Hematopoietic multipotent progenitor cell treated with erythropoietin and hydrocortisone succinate and interleukin-3 and kit ligand, for 15 days (in vitro differentiated cells): Measurements from ENCODE around the gene NKAIN2.

Experiments used
- DNase-seq: peaks from one replicate; pipeline ENCODE4 v3.0.0-alpha.2; 2015; ENCODE audit warnings: low spot score

Gene NKAIN2

GRCh38 chr6:124029567-124029966, 225.9 kb downstream of the NKAIN2 start:
- no peak for DNase-seq

GRCh38 chr6:124033501-124033900, 229.8 kb downstream of the NKAIN2 start:
- DNase-seq, result no peak

- DNase-seq, result no peak
Measured at GRCh38 chr6:124036384-124036783, 232.7 kb downstream of the NKAIN2 start.

GRCh38 chr6:124040655-124041054, 237.0 kb downstream of the NKAIN2 start:
- no peak for DNase-seq

GRCh38 chr6:124052120-124052519, 248.5 kb downstream of the NKAIN2 start:
- no peak for DNase-seq

- no peak for DNase-seq
Measured at GRCh38 chr6:124053315-124053714, 249.7 kb downstream of the NKAIN2 start.

GRCh38 chr6:124054034-124054433, 250.4 kb downstream of the NKAIN2 start:
- DNase-seq, result no peak

GRCh38 chr6:124055395-124055794, 251.7 kb downstream of the NKAIN2 start:
- DNase-seq, result no peak

- DNase-seq, result no peak
Measured at GRCh38 chr6:124055963-124056362, 252.3 kb downstream of the NKAIN2 start.

- DNase-seq, result no peak
Measured at GRCh38 chr6:124056407-124057334, 253.0 kb downstream of the NKAIN2 start.

GRCh38 chr6:124057461-124057860, 253.8 kb downstream of the NKAIN2 start:
- DNase-seq, result no peak

- DNase-seq, result no peak
Measured at GRCh38 chr6:124064317-124065113, 260.9 kb downstream of the NKAIN2 start.

- no peak for DNase-seq
Measured at GRCh38 chr6:124066269-124066668, 262.6 kb downstream of the NKAIN2 start.

- DNase-seq, result no peak
Measured at GRCh38 chr6:124066946-124067552, 263.4 kb downstream of the NKAIN2 start.

GRCh38 chr6:124069230-124069950, 265.7 kb downstream of the NKAIN2 start:
- DNase-seq, result no peak

GRCh38 chr6:124073021-124073420, 269.4 kb downstream of the NKAIN2 start:
- no peak for DNase-seq

GRCh38 chr6:124073820-124074587, 270.3 kb downstream of the NKAIN2 start:
- no peak for DNase-seq

- DNase-seq, result no peak
Measured at GRCh38 chr6:124074606-124075005, 270.9 kb downstream of the NKAIN2 start.

GRCh38 chr6:124076336-124077048, 272.8 kb downstream of the NKAIN2 start:
- no peak for DNase-seq

- DNase-seq, result no peak
Measured at GRCh38 chr6:124078169-124078568, 274.5 kb downstream of the NKAIN2 start.
